NCI-H524 (cell line): ENCODE data around the gene PLAU.
A peak's percentile ranks its signal among the peaks of the same experiment; 100 is the strongest.
"Not testable (repeated sequence)": the region's sequence is repeated elsewhere in the genome, so short reads cannot be mapped to it uniquely, and the experiment has no call there.

Source experiments
- DNase-seq, 2 experiments: peaks; one replicate each; lab custom pipeline; 2025; lab: John Stamatoyannopoulos, UW

Gene PLAU

DNA sequence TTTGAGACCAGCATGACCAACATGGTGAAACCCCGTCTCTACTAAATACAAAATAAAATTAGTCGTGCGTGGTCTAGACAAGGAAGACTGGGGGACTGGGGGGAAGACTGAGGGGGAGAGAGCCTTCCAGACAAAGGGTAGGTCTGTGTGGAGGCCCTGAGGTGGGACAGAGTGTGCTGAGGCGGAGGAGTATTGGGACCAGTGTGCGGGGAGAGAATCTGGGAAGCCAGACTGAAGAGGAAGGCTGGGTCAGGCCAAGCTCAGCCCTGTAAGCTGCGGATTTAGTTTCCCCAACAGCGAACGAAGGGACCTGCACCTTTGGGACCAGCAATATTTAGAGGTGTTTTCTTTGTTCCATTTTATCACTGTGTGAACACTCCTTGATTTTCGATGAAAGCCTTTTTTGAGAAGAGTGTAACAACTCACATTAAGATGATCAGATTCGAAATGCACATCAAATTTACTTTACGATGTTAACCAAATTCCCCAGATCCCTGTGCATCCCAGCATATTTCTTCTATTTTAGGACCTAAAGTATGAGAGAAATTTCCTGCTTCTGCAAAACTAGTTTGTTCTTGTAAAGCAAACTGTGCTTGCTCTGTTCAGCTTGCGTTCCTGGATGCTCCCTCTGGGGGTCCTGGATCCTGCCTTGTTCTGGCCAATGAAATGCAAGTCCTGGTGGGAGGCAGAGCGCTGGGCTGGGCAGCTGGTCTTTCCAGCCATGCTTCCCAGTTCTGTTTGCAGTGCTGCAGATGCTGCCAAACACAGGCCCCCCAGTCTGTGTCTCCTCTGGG, 39.4 kb downstream of the PLAU start:
- DNase-seq = no peak

- DNase-seq = no peak
These were observed 42.7 kb downstream of the PLAU start for GRCh38 chr10:73953665-73954064.

DNA sequence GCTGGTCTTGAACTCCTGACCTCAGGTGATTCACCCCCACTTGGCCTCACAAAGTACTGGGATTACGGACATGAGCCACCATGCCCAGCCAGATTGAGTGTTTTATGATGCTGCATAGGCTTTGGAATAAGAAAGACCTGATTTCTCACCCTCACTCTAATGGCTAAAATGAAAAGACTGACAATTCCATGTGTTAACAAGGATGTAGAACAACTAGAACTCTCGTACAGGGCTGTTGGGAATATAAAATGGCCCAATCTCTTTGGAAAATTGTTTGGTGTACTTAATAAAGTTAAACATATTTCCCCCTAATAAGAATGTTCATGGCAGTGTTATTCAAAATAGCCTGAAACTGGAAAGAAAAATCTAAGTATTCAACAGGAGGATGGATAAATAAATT, 43.8 kb downstream of the PLAU start:
- DNase-seq = no peak

DNA sequence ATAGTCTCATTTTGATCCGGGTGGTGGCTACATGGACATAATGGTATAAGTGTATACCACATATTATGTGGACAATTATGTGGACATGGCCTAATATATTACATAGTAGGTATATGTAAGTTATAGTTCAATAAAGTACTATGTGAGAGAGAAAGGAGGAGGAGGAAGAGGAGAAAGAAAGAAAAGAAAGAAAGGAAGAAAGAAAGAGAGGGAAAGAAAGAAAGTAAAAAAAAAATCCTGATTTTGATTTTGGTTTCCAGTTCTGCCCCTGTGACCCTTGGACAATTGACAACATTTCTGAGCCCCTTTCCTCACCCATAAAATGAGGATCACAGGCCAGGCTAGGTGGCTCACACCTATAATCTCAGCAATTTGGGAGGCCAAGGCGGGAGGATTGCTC, 44.8 kb downstream of the PLAU start:
- no peak for DNase-seq

- DNase-seq = no peak
These were observed 45.8 kb downstream of the PLAU start for GRCh38 chr10:73956476-73957359.

DNA sequence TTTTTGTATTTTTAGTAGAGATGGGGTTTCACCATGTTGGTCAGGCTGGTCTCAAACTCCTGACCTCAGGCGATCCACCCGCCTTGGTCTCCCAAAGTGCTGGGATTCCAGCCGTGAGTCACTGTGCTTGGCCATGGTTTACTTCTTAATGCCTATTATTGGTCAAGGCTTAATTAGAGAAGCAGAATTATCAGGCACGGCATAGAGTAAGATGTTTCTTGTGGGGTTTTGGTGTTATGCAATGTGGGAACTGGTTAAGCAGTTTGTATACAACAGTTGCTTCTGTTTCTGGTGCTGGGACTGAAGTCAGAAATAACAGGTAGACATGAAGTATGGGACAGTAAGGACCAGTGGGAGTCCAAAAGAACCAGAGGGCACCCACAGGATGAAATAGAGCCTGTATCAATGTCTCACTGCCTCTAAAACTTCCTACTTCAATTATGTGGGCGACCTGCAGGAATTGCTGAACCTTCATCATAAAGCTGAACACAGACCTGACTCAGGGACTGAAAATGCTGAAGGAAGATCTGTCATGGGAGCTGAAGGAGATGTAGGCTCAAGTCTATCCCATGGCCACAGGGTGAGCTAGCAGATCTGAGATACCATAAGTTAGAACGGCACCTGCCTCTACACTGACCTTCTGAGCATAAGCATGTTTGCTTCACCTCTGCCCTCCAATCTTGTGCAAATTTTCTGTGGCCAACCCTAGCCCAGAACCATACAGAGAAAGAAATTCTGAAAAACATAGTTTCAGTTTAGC, 48.7 kb downstream of the PLAU start:
- no peak for DNase-seq

DNA sequence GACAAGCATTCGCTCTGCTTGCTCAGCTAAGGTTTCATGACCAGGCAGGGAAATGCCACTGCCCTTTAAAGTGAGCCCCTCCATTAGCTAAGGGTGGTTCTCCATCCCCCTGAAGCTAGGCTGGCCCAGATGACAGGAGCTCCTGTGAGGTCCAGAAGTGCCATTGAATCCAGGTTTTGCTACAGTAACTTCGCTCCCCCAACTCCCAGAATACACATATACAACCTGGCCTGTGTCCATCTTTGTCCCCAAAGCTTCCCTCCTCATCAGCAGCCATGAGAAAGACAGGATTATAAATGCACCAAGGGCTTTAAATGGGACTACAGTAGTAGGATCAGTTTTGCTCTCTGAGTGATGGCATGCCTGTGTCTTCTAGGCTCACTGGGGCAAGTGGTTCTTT, 51.5 kb downstream of the PLAU start:
- no peak for DNase-seq

DNA sequence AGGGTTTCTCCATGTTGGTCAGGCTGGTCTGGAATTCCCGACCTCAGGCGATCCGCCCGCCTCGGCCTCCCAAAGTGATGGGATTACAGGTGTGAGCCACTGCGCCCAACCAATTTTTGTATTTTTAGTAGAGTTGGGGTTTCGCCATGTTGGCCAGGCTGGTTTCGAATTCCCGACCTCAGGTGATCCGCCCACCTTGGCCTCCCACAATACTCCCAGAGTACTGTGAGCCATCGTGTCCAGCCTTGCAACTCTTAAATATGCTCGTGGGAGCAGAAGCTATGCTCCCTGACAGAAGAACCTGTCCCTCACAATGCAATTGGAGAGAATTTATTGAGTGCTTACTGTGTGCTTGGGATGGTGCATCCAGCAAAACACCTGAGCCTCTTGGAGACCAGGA, 52.6 kb downstream of the PLAU start:
- not testable (repeated sequence) for DNase-seq

GRCh38 chr10:73964743-73965142, 53.8 kb downstream of the PLAU start:
- DNase-seq = no peak

DNA sequence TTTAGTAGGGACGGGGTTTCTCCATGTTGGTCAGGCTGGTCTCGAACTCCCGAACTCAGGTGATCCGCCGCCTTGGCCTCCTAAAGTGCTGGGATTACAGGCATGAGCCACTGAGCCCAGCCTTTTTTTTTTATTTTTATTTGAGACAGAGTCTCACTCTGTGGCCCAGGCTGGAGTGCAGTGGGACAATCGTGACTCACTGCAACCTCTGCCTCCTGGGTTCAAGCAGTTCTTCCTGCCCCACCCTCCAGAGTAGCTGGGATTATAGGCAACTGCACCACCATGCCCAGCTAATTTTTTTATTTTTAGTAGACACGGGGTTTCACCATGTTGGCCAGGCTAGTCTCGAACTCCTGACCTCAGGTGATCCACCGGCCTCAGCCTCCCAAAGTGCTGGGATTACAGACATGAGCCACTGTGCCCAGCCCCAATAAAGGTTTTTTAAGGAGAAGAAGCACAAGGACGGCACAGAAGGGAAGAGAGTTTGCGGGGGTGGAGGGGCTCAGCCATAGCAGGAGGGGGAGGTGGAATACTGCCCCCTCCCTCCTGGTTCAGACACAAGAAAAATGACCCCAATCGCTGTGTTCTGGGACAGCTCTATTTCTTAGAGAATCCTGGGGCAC, 54.4 kb downstream of the PLAU start:
- not testable (repeated sequence) for DNase-seq

GRCh38 chr10:73965890-73966768, 55.2 kb downstream of the PLAU start:
- DNase-seq = peak in 1 of 2 experiments; percentile 52

- DNase-seq = no peak
These were observed 56.1 kb downstream of the PLAU start for GRCh38 chr10:73967022-73967429.
